Left lung (tissue), 10 donors: ENCODE data around the gene FBXW12. TPM values are rescaled to one million over a fixed set of nuclear protein-coding genes. Genes with fewer than 3 reads are reported as not detected.

Experiments
- ATAC-seq: fragments of 200-7000 bp; cut with Tn5 transposase; one replicate; pipeline ENCODE4 v1.9.1; 2020; ENCODE audit warnings: moderate library complexity
- DNase-seq, 4 donors: peaks; one replicate each; pipeline ENCODE4 v3.0.0-alpha.2; 2013 to 2020
- H3K27ac ChIP-seq, 2 donors: fragments of 200-600 bp; sonication (generic) in 1 of 2; one replicate each; pipeline versions ENCODE4 v1.5.0 to v1.8.0; 2020 to 2021
- H3K27me3 ChIP-seq, 2 donors: fragments of 200-600 bp; sonication (generic) in 1 of 2; one replicate each; pipeline versions ENCODE4 v1.5.0 to v1.8.0; 2020 to 2021
- H3K36me3 ChIP-seq, 2 donors: fragments of 200-600 bp; sonication (generic) in 1 of 2; one replicate each; pipeline versions ENCODE4 v1.5.0 to v1.8.0; 2020 to 2021
- H3K4me1 ChIP-seq, 2 donors: fragments of 200-600 bp; one replicate each; pipeline ENCODE4 v1.8.0; 2021
- H3K4me3 ChIP-seq, 2 donors: fragments of 200-600 bp; sonication (generic) in 1 of 2; one replicate each; pipeline versions ENCODE4 v1.5.0 to v1.8.0; 2020 to 2021; ENCODE audit warnings: mild to moderate bottlenecking in 1 of 2
- H3K9me3 ChIP-seq, 2 donors: fragments of 200-600 bp; sonication (generic) in 1 of 2; one replicate each; pipeline versions ENCODE4 v1.5.0 to v1.8.0; 2020 to 2021
- intact Hi-C, 2 donors: fragments of 100-400 bp; cut with DNase I; formaldehyde crosslinking; loops; one replicate each; pipeline versions ENCODE4 v1.11.2 to v1.14.2; 2022
- polyA plus RNA-seq, 6 donors: library from polyadenylated mRNA; unstranded; fragments of 120-200 nt; gene quantifications; one replicate each; pipeline ENCODE4 v1.2.1, GENCODE V29; 2013; ENCODE audit not compliant: insufficient read length in 6 of 6
- total RNA-seq, 2 donors: library from RNA; stranded (reverse); fragmentation: NEBNext Ultra II Directional; extraction: Animal tissue kit (Norgen Biotek cat#: 25700); gene quantifications; one replicate each; pipeline ENCODE4 v1.2.1, GENCODE V29; 2021
- TF ChIP-seq, protein P1 (sequence below), 2 donors: fragments of 200-600 bp; sonication (generic) in 1 of 2; IDR thresholded peaks; one replicate each; pipeline versions ENCODE4 v1.5.0 to v1.8.0; 2021; ENCODE audit warnings: antibody characterized with exemption in 2 of 2
- donor health status: DM: no; HTN: yes; CAD: no.
- donor health status: DM: no; HTN: no; CAD: no.

FBXW12 gene
- total and polyA plus RNA-seq, 8 donors, result 0.24 to 0.44 (median 0.37) TPM; not detected in 2

DNA sequence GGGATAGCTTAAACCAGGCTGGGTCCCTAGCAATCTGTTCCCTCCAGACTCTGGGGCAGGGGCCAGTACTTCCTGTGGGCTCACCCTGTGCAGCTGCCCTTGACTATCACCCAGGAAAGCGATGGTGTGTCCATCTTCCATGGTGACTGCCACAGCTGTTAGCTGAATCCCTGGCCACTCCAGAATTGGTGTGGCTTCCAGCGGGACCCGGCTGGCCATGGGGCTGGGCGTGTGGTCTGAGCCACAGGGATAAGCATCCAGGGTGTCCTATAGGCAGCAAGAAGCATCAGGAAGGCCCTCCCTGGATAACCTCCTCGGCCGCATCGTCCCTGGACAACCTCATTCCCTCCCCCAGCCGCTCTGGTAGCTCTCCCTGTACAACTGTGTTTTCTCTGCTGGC is 50.7 kb downstream of the FBXW12 start:
- Histone ChIP-seq H3K27ac (no peak overlapping the region), H3K4me3 (no peak overlapping the region), H3K27me3 (no peaks in the 10 kb centered on the region), H3K36me3 (peaks cover 0 to 30% of the 10 kb centered on the region in 2 donors), H3K9me3 (no peaks in the 10 kb centered on the region), H3K4me1 (peaks cover 23 to 25% of the 10 kb centered on the region in 2 donors)
- DNase-seq (peak in 1 of 4 donors; percentile 38), ATAC-seq (no peak)
- intact Hi-C loops, result no loop called here
- TF ChIP-seq, protein P1, sequence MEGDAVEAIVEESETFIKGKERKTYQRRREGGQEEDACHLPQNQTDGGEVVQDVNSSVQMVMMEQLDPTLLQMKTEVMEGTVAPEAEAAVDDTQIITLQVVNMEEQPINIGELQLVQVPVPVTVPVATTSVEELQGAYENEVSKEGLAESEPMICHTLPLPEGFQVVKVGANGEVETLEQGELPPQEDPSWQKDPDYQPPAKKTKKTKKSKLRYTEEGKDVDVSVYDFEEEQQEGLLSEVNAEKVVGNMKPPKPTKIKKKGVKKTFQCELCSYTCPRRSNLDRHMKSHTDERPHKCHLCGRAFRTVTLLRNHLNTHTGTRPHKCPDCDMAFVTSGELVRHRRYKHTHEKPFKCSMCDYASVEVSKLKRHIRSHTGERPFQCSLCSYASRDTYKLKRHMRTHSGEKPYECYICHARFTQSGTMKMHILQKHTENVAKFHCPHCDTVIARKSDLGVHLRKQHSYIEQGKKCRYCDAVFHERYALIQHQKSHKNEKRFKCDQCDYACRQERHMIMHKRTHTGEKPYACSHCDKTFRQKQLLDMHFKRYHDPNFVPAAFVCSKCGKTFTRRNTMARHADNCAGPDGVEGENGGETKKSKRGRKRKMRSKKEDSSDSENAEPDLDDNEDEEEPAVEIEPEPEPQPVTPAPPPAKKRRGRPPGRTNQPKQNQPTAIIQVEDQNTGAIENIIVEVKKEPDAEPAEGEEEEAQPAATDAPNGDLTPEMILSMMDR (IDR thresholded peaks at IDR 0.05), result no peak

DNA sequence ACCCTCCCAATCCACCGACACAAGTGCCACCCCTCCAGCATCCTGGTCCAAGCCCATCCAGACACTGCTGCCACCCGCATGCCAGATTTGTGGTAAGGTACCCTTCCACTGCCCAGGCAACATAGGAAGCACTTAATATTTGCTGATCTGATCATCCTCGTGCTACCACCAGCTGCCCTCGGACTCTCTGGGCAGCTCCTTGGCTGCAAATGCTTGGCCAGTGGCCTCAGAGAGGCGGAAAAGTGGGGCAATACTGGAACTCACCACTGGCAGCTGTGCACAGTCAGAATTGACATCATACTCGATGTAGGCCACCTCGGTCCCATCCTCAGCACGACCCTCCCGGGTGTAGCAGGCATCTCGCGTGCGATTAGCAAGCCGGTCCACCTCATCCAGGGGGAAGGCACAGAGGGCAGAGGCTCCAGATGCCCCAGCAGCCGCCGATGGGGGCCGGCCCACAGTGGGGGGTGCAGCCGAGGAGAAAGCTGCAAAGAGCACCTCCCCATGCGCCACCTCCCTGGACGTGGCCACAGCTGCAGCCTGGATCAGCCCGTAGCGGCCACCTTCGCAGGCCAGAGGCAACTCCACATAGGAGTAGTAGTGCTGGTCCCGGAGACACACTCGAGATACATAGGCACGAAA is 51.3 kb downstream of the FBXW12 start:
- ATAC-seq (no peak), DNase-seq (no peak)
- TF ChIP-seq, protein P1 (IDR thresholded peaks at IDR 0.05), result no peak

DNA sequence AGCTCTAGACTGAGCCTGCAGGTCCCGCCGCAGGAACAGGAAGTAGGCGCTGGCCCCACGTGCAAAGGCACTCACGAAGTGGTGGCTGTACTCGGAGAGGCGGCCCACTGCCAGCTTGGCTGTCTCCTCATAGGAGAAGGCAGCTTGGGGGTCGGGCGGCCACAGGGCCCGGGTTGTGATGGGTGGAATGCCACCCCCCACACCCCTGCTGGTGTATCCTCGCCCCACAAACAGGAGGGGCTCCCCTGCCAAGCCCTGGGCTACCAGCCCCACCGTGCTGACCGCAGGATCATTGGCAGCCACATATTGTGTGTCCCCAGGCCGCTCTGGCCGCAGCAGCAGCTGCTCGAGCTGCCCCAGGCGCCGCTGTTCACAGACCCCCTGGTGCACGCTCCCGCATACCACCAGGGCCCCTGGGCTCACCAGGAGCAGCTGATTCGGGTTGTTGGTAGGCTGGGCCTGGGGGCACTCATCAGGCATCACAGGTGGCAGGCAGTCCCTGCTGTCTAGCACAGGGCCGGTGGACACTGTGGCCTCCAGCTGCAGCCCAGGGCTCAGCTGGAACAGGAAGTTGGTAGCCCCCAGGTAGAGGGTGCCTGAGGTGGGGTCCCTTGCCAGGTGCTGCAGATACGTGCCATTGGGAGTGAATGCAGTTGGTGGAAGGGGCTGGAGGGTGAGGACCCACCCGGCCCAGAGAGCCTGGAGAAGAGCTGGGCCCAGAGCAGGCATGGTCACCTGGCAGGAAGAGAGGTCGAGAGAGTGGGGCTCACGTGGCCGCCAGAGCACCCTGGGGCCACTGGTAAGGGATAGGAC is 52.1 kb downstream of the FBXW12 start:
- Histone ChIP-seq H3K36me3 (peaks cover 0 to 16% of the 10 kb centered on the region in 2 donors), H3K27me3 (peaks cover 0 to 13% of the 10 kb centered on the region in 2 donors), H3K4me3 (no peak overlapping the region), H3K9me3 (no peaks in the 10 kb centered on the region), H3K4me1 (peaks cover 27 to 38% of the 10 kb centered on the region in 2 donors), H3K27ac (no peak overlapping the region)
- TF ChIP-seq, protein P1 (IDR thresholded peaks at IDR 0.05), result no peak
- DNase-seq (peak in 1 of 4 donors; percentile 71), ATAC-seq (no peak)
- intact Hi-C loops, result no loop called here

More for the DNA sequence above, 51.3 kb downstream of the FBXW12 start:
- no peak overlapping the region for H3K4me3 ChIP-seq
- peaks cover 27 to 32% of the 10 kb centered on the region in 2 donors for H3K4me1 ChIP-seq
- H3K27ac ChIP-seq, result no peak overlapping the region
- H3K36me3 ChIP-seq, result peaks cover 0 to 23% of the 10 kb centered on the region in 2 donors
- peaks cover 0 to 5% of the 10 kb centered on the region in 2 donors for H3K27me3 ChIP-seq
- H3K9me3 ChIP-seq, result no peaks in the 10 kb centered on the region
- intact Hi-C loops, result no loop called here

DNA sequence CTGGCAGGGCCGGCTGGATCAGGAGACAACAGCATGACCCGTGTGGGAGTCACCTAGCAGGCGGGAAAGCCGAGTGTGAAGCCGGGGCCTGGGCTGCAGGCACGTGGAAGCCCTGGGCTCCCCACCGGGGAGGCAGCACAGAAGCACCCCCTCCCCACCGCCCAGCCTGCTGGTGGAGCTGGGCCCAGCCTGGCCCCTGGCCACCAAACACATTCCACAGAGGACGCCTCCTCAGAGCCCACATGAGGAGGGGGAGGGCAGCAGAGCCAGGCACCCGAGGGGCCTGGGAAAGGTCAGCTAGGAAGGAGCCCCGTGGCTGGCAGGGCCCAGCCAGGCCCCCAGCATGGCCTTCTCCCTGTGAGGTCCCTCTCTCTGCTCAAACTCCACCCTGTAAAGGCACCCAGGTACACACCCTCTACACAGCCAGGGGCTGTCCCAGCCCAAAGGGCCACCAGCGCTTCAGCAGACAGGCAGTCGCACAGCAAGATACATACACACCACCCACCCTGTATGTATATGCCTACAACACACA is 53.3 kb downstream of the FBXW12 start:
- intact Hi-C loops, result no loop called here
- DNase-seq (peak in 2 of 4 donors; percentile 34 to 65), ATAC-seq (no peak)
- TF ChIP-seq, protein P1 (IDR thresholded peaks at IDR 0.05), result no peak
- Histone ChIP-seq H3K4me1 (peaks cover 27 to 45% of the 10 kb centered on the region in 2 donors), H3K9me3 (no peaks in the 10 kb centered on the region), H3K4me3 (no peak overlapping the region), H3K27me3 (peaks cover 0 to 14% of the 10 kb centered on the region in 2 donors), H3K36me3 (peaks cover 0 to 7% of the 10 kb centered on the region in 2 donors), H3K27ac (no peak overlapping the region)
